Ascending aorta (tissue), 2 donors: ENCODE data around the gene FXYD4. TPM values are rescaled to one million over a fixed set of nuclear protein-coding genes. Genes with fewer than 3 reads are reported as not detected.

Source experiments
- DNase-seq, 2 donors: peaks; one replicate each; pipeline ENCODE4 v3.0.0-alpha.2; 2019; ENCODE audit warnings: low spot score in 2 of 2
- H3K27ac ChIP-seq, 2 donors: fragments of 200-600 bp; sonication (generic); one replicate each; pipeline ENCODE4 v1.5.1; 2016 to 2017; ENCODE audit warnings: mild to moderate bottlenecking in 1 of 2
- H3K27me3 ChIP-seq: fragments of 200-600 bp; sonication (generic); one replicate; pipeline ENCODE4 v1.5.1; 2017
- H3K36me3 ChIP-seq, 2 donors: fragments of 200-600 bp; sonication (generic); one replicate each; pipeline ENCODE4 v1.5.1; 2016
- H3K4me1 ChIP-seq, 2 donors: fragments of 200-600 bp; sonication (generic); one replicate each; pipeline ENCODE4 v1.5.1; 2016 to 2017; ENCODE audit warnings: mild to moderate bottlenecking in 1 of 2
- H3K4me3 ChIP-seq, 2 donors: fragments of 200-600 bp; sonication (generic); one replicate each; pipeline ENCODE4 v1.5.1; 2016 to 2017; ENCODE audit warnings: mild to moderate bottlenecking in 1 of 2
- H3K9me3 ChIP-seq, 2 donors: fragments of 200-600 bp; sonication (generic); one replicate each; pipeline ENCODE4 v1.5.1; 2016
- CTCF ChIP-seq, 3 experiments: fragments of 200-600 bp in 2 of 3; fragments of 450-650 bp in 1 of 3; sonication (generic) in 2 of 3; IDR thresholded peaks; one replicate each; pipeline ENCODE4 v1.5.1; 2016 to 2019; ENCODE audit warnings: antibody characterized with exemption in 3 of 3, mild to moderate bottlenecking in 1 of 3, moderate library complexity in 1 of 3
- intact Hi-C: fragments of 100-400 bp; cut with DNase I; formaldehyde crosslinking; loops from one replicate; pipeline ENCODE4 v1.15.1; 2023
- total RNA-seq: library from RNA; depleted of rRNA; stranded (reverse); fragments of >200 nt; gene quantifications from one replicate; pipeline ENCODE4 v1.1.0, GENCODE V29; 2016

Gene FXYD4
- total RNA-seq, result not detected

GRCh38 chr10:43371418-43371817 is at the start of gene FXYD4:
FXYD4 (plus strand) TSS chr10:43371636; CDS start chr10:43373747, 2,111 bp downstream.
- no peak for TF ChIP-seq CTCF (IDR thresholded peaks at IDR 0.05)
- no peaks in the 10 kb centered on the region for H3K36me3 ChIP-seq
- H3K9me3 ChIP-seq, result no peaks in the 10 kb centered on the region
- no peaks in the 10 kb centered on the region for H3K27me3 ChIP-seq
- H3K4me3 ChIP-seq, result no peak within 1 kb of the TSS
- no peaks in the 10 kb centered on the region for H3K4me1 ChIP-seq
- no peak for DNase-seq
- H3K27ac ChIP-seq, result no peak within 1 kb of the TSS
- intact Hi-C loops, result no loop called here

- DNase-seq, result no peak
Measured at GRCh38 chr10:43322331-43322730, 49.1 kb upstream of the FXYD4 start.

GRCh38 chr10:43322769-43323168 is 48.7 kb upstream of the FXYD4 start:
- H3K9me3 ChIP-seq, result no peaks in the 10 kb centered on the region
- peak overlapping the region; percentile 43 to 50 for H3K4me3 ChIP-seq
- DNase-seq, result peak; percentile 20 to 89
- intact Hi-C loops, result no loop called here
- H3K27ac ChIP-seq, result no peak overlapping the region
- H3K4me1 ChIP-seq, result no peaks in the 10 kb centered on the region
- H3K27me3 ChIP-seq, result no peaks in the 10 kb centered on the region
- no peak for TF ChIP-seq CTCF (IDR thresholded peaks at IDR 0.05)
- H3K36me3 ChIP-seq, result no peaks in the 10 kb centered on the region

More at GRCh38 chr10:43322331-43322730, 49.1 kb upstream of the FXYD4 start:
- intact Hi-C loops, result no loop called here
- H3K27ac ChIP-seq, result no peak overlapping the region
- no peaks in the 10 kb centered on the region for H3K36me3 ChIP-seq
- H3K9me3 ChIP-seq, result no peaks in the 10 kb centered on the region
- no peaks in the 10 kb centered on the region for H3K27me3 ChIP-seq
- no peaks in the 10 kb centered on the region for H3K4me1 ChIP-seq
- peak overlapping the region; percentile 43 to 50 for H3K4me3 ChIP-seq
- TF ChIP-seq CTCF (IDR thresholded peaks at IDR 0.05), result no peak

- no peaks in the 10 kb centered on the region for H3K4me1 ChIP-seq
- H3K27me3 ChIP-seq, result no peaks in the 10 kb centered on the region
- H3K4me3 ChIP-seq, result peak overlapping the region; percentile 43 to 50
- H3K9me3 ChIP-seq, result no peaks in the 10 kb centered on the region
- intact Hi-C loops, result no loop called here
- H3K36me3 ChIP-seq, result no peaks in the 10 kb centered on the region
- H3K27ac ChIP-seq, result no peak overlapping the region
- no peak for TF ChIP-seq CTCF (IDR thresholded peaks at IDR 0.05)
- no peak for DNase-seq
Measured at GRCh38 chr10:43323245-43323644, 48.2 kb upstream of the FXYD4 start.

- no peaks in the 10 kb centered on the region for H3K4me1 ChIP-seq
- no peak overlapping the region for H3K27ac ChIP-seq
- intact Hi-C loops, result no loop called here
- DNase-seq, result no peak
- no peaks in the 10 kb centered on the region for H3K27me3 ChIP-seq
- H3K4me3 ChIP-seq, result no peak overlapping the region
- TF ChIP-seq CTCF (IDR thresholded peaks at IDR 0.05), result no peak
- no peaks in the 10 kb centered on the region for H3K9me3 ChIP-seq
- no peaks in the 10 kb centered on the region for H3K36me3 ChIP-seq
Measured at GRCh38 chr10:43324876-43325275, 46.6 kb upstream of the FXYD4 start.

GRCh38 chr10:43327171-43327570 is 44.3 kb upstream of the FXYD4 start:
- intact Hi-C loops, result no loop called here
- no peaks in the 10 kb centered on the region for H3K4me1 ChIP-seq
- H3K9me3 ChIP-seq, result no peaks in the 10 kb centered on the region
- DNase-seq, result no peak
- no peak overlapping the region for H3K4me3 ChIP-seq
- no peak overlapping the region for H3K27ac ChIP-seq
- TF ChIP-seq CTCF (IDR thresholded peaks at IDR 0.05), result no peak
- no peaks in the 10 kb centered on the region for H3K36me3 ChIP-seq
- H3K27me3 ChIP-seq, result no peaks in the 10 kb centered on the region
